Ishikawa (cell line): Measurements from ENCODE around the gene TENT5A.
"Not testable (repeated sequence)": the region's sequence is repeated elsewhere in the genome, so short reads cannot be mapped to it uniquely, and the experiment has no call there.

Experiments used
- EP300 ChIP-seq: IDR thresholded peaks from 2 replicates; pipeline ENCODE4 v1.6.1; 2012; ENCODE audit warnings: borderline replicate concordance
- MAX ChIP-seq: IDR thresholded peaks from 2 replicates; pipeline ENCODE4 v1.6.1; 2012
- NFIC ChIP-seq: IDR thresholded peaks from 2 replicates; pipeline ENCODE4 v1.6.1; 2012
- REST ChIP-seq: IDR thresholded peaks from 2 replicates; pipeline ENCODE4 v1.6.1; 2012; ENCODE audit warnings: low read depth, mild to moderate bottlenecking
- TCF12 ChIP-seq: IDR thresholded peaks from 2 replicates; pipeline ENCODE4 v1.6.1; 2012; ENCODE audit warnings: low read depth
- USF1 ChIP-seq: IDR thresholded peaks from 2 replicates; pipeline ENCODE4 v1.6.1; 2012

- not testable (repeated sequence) for TF ChIP-seq MAX, TCF12, NFIC, USF1, EP300, REST
Measured at GRCh38 chr6:81776219-81776618, 23.7 kb upstream of the TENT5A start.
